Measurements from ENCODE around the gene PARD3.
"Not testable (repeated sequence)": the region's sequence is repeated elsewhere in the genome, so short reads cannot be mapped to it uniquely, and the experiment has no call there.

The PARD3 gene

GRCh38 chr10:34297541-34298345, 517.4 kb downstream of the PARD3 start:
- no peak for DNase-seq (ENCODE audit: low read depth)

GRCh38 chr10:34295142-34295548, 520.0 kb downstream of the PARD3 start:
- peak; percentile 28 for DNase-seq (ENCODE audit: low read depth)

GRCh38 chr10:34294137-34294536, 521.0 kb downstream of the PARD3 start:
- no peak for DNase-seq (ENCODE audit: low read depth)

- no peak for DNase-seq (ENCODE audit: low read depth)
These were observed 522.4 kb downstream of the PARD3 start for GRCh38 chr10:34292675-34293074.

GRCh38 chr10:34292194-34292565, 522.9 kb downstream of the PARD3 start:
- no peak for DNase-seq (ENCODE audit: low read depth)

GRCh38 chr10:34291466-34292193, 523.5 kb downstream of the PARD3 start:
- no peak for DNase-seq (ENCODE audit: low read depth)

GRCh38 chr10:34290412-34291081, 524.5 kb downstream of the PARD3 start:
- peak; percentile 58 for DNase-seq (ENCODE audit: low read depth)

GRCh38 chr10:34288634-34289033, 526.5 kb downstream of the PARD3 start:
- peak; percentile 39 for DNase-seq (ENCODE audit: low read depth)

GRCh38 chr10:34286136-34286739, 528.9 kb downstream of the PARD3 start:
- DNase-seq (ENCODE audit: low read depth) = peak; percentile 81

GRCh38 chr10:34281661-34282582, 533.2 kb downstream of the PARD3 start:
- peak; percentile 32 for DNase-seq (ENCODE audit: low read depth)

- DNase-seq (ENCODE audit: low read depth) = peak; percentile 96
These were observed 534.3 kb downstream of the PARD3 start for GRCh38 chr10:34280599-34281374.

- no peak for DNase-seq (ENCODE audit: low read depth)
These were observed 539.4 kb downstream of the PARD3 start for GRCh38 chr10:34275626-34276130.

- DNase-seq (ENCODE audit: low read depth) = no peak
These were observed 540.2 kb downstream of the PARD3 start for GRCh38 chr10:34274906-34275305.

GRCh38 chr10:34273340-34273739, 541.8 kb downstream of the PARD3 start:
- DNase-seq (ENCODE audit: low read depth) = no peak

GRCh38 chr10:34272316-34272715, 542.8 kb downstream of the PARD3 start:
- DNase-seq (ENCODE audit: low read depth) = no peak

- DNase-seq (ENCODE audit: low read depth) = not testable (repeated sequence)
These were observed 546.7 kb downstream of the PARD3 start for GRCh38 chr10:34268410-34268809.

- DNase-seq (ENCODE audit: low read depth) = peak; percentile 11
These were observed 552.1 kb downstream of the PARD3 start for GRCh38 chr10:34262985-34263384.

- DNase-seq (ENCODE audit: low read depth) = no peak
These were observed 554.2 kb downstream of the PARD3 start for GRCh38 chr10:34260904-34261303.

- no peak for DNase-seq (ENCODE audit: low read depth)
These were observed 558.9 kb downstream of the PARD3 start for GRCh38 chr10:34256216-34256615.

GRCh38 chr10:34255035-34255434, 560.1 kb downstream of the PARD3 start:
- DNase-seq (ENCODE audit: low read depth) = no peak
